T follicular helper cell (primary cell): ENCODE results near the gene POP5.
"Not testable (repeated sequence)": the region's sequence is repeated elsewhere in the genome, so short reads cannot be mapped to it uniquely, and the experiment has no call there.

ENCODE experiments used
- DNase-seq: peaks from one replicate; pipeline ENCODE4 v3.0.0-alpha.2; 2020; ENCODE audit warnings: low read depth
- total RNA-seq, 2 experiments: gene quantifications; one replicate each; lab custom pipeline; 2026; lab: John Stamatoyannopoulos, UW

POP5 gene, protein sequence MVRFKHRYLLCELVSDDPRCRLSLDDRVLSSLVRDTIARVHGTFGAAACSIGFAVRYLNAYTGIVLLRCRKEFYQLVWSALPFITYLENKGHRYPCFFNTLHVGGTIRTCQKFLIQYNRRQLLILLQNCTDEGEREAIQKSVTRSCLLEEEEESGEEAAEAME
- total RNA-seq = 26.3 to 32.8 reads per million in 2 experiments

- peak; percentile 86 for DNase-seq
Observed at GRCh38 chr12:120580787-120581723, at the start of gene POP5. Gene POP5, minus strand, starts transcription at chr12:120581402. Its CDS starts 40 bp downstream, at chr12:120581362.

DNA sequence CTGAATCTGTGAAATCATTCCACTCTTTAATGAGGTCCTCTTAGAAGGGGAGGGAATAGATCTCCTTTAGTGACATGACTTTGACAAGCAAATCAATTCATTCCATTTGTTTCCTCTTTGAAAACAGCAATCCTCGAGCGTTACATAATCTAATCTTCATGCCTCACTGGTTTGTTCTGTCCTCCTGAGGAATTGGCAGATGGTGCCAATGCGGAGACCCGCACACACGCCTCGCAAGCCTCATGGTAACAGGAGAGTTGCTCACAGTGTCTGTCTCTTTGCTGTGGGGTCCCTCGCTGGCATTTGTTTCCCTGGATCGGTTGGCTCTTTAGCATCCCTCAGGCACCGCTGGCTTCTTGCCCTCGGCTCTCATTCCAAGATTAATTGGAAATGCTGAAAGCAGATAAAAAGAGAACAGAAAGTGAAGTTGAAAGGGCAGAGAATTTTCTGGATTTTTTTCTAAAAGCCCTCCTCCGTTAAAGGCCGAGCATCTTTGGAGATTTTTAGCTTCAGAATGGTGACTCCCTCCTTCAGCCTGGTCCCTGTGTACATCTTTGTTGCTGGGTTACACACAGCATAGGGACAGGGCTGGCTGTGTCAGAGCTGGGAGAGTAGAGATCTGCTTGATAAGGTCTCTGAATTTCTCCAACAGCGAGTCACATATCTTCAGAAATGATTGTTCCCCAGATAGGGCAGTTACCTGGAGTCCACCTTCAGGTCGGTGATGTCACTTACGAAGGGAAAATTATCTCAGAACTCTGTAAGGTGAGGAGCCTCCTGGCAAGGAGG lies 49.1 kb upstream of the POP5 start:
- no peak for DNase-seq

DNA sequence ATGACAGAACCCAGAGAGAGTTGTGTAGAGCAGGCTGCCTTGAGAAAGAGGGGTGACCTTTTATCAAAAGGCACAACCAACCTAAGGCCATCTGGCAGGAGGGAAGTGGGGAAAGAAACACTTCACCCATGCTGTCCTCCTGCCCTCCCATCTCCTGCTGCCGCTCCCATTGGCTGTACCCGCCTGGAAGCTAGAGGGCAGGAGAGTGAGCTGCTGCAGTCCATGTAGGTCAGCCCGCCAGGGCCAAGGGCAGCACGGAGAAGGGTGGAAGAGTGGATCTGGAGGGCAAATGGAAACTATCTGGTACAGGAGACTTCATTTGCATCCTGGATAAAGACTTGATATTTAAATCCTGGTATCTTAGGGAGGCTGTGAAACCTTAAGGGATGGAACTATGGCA lies 47.7 kb upstream of the POP5 start:
- no peak for DNase-seq

DNA sequence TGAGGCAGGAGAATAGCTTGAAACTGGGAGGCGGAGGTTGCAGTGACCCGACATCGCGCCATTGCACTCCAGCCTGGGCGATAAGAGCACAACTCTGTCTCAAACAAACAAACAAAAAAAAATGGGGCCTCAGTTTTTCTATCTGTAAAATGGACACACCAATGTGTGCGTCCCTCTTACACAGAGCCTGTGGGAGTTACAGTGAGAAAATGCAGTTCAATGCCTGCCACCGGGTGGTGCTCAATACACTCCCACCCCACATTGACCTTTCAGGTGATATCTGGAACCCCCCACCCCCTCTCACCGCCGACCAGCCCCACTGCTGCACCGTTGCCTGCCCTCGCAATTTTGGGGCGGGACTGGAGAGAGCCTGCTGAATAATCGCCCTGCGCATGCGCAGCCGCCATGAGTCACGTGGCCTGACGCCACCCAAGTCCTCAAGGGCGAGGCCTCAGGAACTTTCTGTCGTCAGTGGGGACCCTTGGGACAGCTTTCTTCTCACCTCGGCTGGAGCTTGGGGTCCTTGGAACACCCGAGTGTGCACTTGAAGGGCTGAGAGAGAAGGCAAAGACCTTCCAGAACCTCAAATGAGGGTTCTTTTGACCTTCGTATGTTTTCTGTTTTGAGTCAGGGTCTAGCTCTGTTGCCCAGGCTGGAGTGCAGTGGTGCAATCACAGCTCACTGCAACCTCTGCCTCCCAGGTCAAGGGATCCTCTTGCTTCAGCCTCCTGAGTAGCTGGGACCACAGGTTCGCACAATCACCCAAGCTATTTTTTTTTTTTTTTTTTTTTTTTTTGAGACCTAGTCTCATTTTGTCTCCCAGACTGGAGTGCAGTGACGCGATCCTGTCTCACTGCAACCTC lies 44.6 kb upstream of the POP5 start:
- DNase-seq = no peak

- no peak for DNase-seq
Observed at GRCh38 chr12:120620624-120621023, 39.4 kb upstream of the POP5 start.

GRCh38 chr12:120618954-120619615 lies 37.9 kb upstream of the POP5 start:
- no peak for DNase-seq

DNA sequence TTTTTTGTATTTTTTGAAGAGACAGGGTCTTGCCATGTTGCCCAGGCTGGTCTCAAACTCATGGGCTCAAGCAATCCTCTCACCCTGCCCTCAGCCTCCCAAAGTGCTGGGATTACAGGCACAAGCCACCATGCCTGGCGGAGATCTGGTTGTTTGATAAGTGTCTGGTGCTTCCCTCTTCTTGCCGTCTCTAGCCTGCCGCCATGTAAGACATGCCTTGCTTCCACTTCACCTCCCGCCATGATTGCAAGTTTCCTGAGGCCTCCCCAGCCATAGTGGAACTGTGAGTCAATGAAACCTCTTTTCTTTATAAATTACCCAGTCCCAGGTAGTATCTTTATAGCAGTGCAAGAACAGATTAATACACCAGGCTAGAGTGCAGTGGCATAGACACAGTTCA lies 36.6 kb upstream of the POP5 start:
- DNase-seq = not testable (repeated sequence)

DNA sequence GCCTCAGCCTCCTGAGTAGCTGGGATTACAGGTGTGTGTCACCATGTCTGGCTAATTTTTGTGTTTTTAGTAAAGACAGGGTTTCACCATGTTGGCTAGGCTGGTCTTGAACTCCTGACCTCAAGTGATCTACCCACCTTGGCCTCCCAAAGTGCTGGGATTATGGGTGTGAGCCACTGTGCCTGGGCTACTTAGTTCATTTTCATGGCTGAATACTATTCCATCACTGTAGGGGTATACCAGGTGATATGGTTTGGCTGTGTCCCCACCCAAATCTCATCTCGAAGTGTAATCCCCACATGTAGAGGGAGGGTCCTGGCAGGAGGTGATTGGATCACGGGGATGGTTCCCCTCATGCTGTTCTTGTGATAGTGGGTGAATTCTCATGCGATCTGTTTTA lies 36.0 kb upstream of the POP5 start:
- DNase-seq = not testable (repeated sequence)

GRCh38 chr12:120614848-120615247 lies 33.6 kb upstream of the POP5 start:
- DNase-seq = no peak

DNA sequence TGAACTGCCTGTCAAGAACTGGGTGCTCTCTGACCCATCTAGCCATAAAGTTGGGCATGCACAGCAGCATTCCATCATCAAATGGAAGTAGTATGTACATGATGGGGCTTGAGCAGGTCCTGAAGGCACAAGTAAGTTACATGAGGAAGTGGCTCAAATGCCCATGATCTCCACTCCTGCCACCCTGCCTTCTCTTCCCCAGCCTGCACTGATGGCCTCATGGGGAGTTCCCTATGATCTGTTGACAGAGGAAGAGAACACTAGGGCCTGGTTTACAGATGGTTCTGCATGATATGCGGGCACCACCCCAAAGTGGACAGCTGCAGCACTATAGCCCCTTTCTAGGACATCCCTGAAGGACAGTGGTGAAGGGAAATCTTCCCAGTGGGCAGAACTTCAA lies 30.3 kb upstream of the POP5 start:
- DNase-seq = not testable (repeated sequence)

- DNase-seq = no peak
Observed at GRCh38 chr12:120610560-120610959, 29.4 kb upstream of the POP5 start.

DNA sequence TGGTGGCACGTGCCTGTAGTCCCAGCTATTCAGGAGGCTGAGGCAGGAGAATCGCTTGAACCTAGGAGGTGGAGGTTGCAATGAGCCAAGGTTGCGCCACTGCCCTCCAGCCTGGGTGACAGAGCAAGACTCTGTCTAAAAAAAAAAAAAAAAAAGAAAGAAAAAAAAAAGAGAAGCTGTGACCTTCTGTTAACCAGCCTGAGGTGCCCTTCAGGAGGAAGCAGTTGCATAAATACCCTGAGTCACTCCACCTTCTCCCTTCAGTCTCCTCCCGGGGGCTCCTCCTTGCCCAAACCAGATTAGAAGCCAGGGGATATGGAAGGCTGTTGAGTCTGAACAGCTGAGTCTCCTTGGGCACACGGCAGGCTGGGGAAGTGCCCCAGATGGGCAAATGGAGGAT lies 21.2 kb upstream of the POP5 start:
- DNase-seq = not testable (repeated sequence)

GRCh38 chr12:120599672-120600552 lies 18.7 kb upstream of the POP5 start:
- no peak for DNase-seq

DNA sequence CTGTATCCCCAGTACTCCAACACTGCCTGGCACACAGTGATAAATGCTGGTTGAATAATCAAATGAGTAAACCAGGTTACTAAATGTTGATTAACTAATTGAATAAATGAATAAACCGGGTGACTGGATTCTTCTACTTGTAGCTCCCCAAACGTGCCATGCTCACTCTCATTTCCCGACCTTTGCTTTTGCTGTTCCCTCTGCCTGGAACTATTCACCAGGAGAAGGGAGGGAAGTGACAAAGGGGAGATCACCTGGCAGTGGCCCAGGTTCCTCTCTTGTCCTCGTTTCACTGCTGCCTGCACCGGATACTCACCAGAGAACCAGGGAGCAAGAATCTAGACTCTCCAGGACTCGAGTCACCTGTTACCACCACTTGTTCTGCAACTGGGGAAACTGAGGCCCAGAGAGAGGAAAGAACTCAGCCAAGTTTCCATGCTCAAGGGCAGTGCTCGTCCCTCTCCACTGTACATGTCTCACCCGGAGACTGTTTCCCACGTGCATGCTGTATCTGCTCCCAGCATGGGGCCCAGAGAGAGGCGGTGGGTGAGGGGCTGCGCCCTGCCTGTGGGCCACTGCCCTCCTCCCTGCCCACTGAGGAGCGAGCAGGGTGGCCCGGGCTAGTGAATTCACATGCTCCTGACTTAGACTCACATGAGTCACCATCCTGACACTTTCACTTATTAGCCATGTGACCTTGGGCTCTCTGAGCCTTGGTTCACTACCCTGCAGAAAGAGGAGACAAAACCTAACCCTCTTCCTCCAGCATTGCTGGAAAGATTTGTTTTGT lies 17.7 kb upstream of the POP5 start:
- no peak for DNase-seq

- no peak for DNase-seq
Observed at GRCh38 chr12:120597861-120598260, 16.7 kb upstream of the POP5 start.

DNA sequence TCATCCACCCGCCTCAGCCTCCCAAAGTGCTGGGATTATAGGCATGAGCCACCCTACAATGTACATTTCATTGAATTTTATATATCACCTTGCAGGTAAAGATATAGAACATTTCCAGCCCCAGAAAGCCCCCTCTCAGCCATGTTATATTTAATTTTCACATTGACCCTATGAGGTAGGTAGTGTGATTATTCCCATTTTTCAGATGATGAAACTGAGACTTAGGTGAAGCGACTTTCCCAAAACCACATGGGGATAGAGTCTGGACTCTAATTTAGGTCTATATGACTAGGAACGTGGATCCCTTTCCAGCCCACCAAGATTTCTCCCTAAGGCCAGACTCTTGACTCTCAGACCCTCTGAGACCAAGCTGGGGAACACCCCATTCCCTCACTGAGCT lies 15.7 kb upstream of the POP5 start:
- no peak for DNase-seq

DNA sequence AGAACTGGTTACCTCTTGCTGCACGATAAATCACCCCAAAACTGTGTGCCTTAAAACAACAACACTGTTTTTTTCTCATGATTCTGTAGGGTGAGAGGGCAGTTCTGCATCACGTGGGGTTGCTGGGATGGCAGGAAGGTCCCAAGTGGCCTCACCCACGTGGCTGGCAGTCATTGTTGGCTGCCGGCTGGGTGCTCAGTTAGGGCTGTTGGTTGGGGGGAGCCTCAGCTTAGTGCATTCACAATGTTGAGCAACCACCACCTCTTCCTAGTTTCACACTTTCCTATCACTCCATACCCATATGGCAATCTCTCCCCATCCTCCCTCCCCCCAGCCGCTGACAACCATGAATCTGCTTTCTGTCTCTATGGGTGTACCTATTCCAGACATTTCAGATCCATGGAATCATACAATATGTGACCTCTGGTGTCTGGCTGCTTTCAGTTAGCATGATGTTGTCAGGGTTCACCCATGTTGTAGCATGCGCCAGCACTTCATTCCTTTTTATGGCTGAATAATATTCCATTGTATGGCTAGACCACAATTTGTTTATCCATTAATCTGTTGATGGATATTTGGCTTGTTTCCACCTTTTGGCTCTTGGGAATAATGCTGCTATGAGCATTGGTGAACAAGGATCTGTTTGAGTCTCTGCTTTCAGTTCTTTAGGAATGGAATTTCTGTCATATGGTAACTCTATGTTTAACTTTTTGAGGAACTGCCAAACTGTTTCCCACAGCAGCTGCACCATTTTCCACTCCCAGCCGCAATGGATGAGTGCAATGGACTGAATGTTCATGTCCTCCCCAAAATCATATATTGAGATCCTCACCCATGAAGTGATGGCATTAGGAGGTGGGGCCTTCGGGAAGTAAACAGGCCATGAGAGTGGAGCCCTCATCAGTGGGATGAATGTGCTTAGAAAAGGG lies 11.2 kb upstream of the POP5 start:
- DNase-seq = no peak
